MM.1S (cell line): Measurements from ENCODE around the gene SLIT1.

Experiments
- CTCF ChIP-seq: fragments of 300-600 bp; sonication (generic); IDR thresholded peaks from 2 replicates; pipeline ENCODE4 v1.5.1; 2016; ENCODE audit warnings: antibody characterized with exemption, low read length, mixed read lengths
- EZH2 ChIP-seq: fragments of 300-600 bp; sonication (generic); optimal IDR thresholded peaks from 2 replicates; pipeline ENCODE3; 2017; ENCODE audit warnings: low read depth, mild to moderate bottlenecking, antibody characterized with exemption, low read length, mixed read lengths

GRCh38 chr10:97050205-97050745 is 135.5 kb downstream of the SLIT1 start:
- TF ChIP-seq CTCF (no peak), EZH2 (no peak)
